ENCODE measurements around the gene FKBP15.

Gene FKBP15

DNA sequence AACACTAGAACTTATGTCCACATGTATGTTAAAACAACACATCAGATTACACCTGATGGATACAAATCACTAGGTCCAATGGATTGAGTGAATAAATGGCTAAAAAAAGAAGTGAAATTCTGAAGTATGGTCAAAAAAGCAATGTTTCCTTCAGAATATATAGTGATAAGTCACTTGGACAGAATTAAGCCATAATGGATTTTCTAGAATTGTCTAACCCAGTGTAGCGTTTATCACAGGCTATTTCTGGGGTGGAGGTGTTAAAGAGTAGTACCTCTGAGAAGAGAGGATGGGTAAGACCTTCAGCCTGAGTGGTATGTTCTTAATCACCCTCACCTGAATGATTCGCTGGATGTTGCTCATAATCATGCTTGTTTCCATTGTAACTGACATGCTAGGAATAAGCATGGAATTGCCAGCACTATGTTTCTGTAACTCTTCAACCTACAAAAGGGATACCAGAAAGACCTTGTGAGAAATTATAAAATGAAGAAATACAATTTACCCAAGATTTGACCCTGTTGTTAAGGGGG is 37.1 kb downstream of the FKBP15 start:
- no peak for DNase-seq (ENCODE audit: low spot score)

GRCh38 chr9:113181165-113181564 is 39.9 kb downstream of the FKBP15 start:
- DNase-seq (ENCODE audit: low spot score): no peak

DNA sequence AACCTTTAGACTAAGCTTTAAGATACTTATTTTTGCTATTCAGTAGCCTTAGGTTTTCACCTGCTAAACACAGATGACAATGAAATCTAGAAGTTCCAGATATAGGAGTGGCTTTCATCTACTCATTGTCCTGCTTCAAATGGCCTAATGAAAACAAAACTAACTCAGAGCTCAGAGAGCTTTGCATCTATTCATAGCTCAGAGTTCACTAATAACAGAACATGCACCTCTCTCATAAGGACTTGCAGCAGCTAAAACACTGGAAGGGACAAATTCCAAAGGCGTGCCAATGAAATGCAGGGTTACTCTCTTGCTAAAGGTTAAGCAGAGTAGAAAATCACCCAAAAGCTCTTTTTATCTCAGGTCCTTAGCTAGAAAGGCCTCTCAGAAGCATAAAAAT is 41.2 kb downstream of the FKBP15 start:
- no peak for DNase-seq (ENCODE audit: low spot score)

DNA sequence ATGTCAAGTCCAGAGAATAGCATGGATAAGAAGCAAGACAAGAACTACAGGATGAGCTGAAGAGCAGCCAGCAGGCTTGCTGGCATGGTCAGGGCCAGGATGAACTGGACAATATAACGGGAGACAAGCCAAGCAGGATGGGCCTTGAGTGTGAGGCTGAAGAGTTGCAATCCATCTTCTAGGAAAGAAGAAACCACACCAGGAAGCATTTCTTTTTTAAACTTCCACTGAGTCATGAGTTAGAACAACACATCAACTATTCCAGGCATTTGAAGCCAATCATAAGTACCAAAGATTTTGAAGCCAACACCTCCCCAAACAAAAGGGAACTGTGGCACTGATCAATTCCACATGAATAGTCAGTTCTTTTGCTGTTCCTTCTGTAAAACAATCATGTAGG is 43.0 kb downstream of the FKBP15 start:
- peak; percentile 76 for DNase-seq (ENCODE audit: low spot score)

GRCh38 chr9:113177251-113177650 is 43.8 kb downstream of the FKBP15 start:
- DNase-seq (ENCODE audit: low spot score): no peak

GRCh38 chr9:113176803-113177202 is 44.3 kb downstream of the FKBP15 start:
- no peak for DNase-seq (ENCODE audit: low spot score)

GRCh38 chr9:113173341-113173740 is 47.7 kb downstream of the FKBP15 start:
- no peak for DNase-seq (ENCODE audit: low spot score)

DNA sequence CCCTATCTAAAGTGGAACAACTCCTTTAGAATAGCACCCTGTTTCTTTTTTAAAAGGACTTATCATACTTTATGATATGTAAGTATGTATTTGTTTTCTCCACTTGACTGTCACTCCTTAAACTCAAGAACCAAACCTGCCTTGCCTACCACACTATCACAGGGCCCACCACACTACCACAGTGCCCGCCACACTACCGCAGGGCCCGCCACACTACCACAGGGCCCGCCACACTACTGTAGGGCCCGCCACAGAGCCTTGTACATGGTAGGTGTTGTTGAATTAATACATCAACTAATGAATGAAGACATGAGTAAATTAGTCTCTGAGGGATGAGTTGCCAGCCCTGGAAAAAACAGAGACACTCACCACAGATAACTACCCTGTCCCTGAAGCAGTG is 52.3 kb downstream of the FKBP15 start:
- no peak for DNase-seq (ENCODE audit: low spot score)

DNA sequence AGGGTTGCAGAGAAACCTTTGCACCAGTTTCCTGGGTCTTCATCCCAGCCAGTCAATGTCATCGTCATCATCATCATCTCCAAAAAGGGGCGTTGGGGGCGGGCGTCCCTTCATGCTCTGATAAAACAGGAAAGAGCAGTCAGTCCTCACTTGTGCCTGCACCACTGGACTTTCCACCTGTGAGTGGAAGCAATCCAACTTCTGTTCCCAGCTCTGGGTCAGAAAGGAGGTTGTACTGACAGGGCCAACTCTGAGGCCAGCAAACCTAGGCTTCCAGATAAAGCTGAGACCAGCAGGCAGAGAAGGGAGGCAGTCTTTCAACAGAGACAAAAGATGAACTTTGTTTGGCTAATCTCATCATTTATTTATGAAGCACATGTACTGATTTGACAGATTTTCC is 55.0 kb downstream of the FKBP15 start:
- no peak for DNase-seq (ENCODE audit: low spot score)

DNA sequence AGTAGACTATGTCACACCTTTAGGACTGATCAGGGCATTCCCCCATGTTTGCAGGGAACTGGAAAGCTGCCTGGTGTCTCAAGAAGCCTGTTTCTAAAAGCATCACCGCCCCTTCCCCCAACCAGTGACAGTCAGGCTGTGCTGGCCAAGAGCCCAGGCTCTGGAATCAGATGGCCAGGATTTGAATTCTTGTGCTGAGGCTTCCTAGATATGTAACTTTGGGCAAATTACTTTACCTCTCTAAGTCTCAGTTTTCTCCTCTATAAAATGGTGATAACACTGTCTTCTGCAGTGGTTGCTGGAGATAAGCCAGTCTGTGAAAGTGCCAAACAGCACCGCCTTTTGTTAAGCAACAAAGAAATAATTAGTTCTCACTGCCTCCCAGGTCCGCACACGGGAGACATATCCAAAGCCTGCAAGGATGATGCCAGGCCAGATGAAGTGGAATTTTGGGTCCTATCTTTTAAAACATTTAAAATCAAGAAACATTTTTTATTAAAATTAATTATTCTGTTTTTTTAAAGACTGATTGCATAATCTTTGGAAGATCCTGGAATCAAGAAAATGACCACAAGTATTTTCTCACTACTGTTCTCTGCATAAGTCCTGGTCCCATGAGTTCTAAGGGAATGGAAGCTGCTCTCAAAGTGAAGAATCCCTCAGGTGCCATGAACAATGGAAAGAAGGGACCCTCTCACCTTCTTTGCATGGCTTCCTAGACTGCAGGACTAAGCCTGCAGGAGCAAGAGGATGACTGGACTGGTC is 56.4 kb downstream of the FKBP15 start:
- peak; percentile 66 for DNase-seq (ENCODE audit: low spot score)

DNA sequence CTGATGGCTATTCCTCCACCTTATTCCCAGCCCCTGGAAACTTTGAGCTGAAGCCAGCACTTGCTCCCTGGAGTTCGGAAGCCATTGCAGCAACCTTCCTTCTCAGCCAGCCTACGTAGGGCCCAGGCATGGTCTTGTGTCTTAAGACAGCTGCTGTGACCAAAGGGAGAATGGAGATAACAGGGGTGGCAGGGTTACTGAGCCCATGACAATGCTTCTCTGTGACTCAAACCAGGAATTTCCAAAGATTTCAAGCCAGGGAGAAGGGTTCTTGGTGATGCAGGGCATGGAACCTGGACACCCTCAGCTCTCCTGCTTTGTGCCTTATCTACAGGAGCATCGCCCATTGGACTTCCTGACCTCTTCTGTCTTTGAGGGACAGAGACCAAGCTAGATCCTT is 58.1 kb downstream of the FKBP15 start:
- no peak for DNase-seq (ENCODE audit: low spot score)

DNA sequence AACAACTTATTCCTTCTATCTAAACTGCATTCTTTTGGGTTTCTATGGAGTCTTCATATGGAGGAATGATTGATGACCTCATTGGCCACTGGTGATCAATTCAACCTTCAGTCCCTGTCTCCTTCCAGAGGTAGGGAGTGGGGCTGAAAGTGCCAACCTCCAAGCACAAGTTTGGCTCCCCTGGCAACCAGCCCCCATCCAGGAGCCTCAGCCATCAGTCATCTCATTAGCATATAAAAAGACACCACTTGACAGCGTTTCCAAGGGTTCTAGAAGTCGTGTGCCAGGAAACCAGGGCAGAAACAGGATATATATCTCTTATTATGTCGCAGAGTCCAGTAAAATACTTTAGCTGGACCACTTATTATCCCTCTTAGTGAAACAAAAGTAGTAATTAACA is 60.5 kb downstream of the FKBP15 start:
- no peak for DNase-seq (ENCODE audit: low spot score)

DNA sequence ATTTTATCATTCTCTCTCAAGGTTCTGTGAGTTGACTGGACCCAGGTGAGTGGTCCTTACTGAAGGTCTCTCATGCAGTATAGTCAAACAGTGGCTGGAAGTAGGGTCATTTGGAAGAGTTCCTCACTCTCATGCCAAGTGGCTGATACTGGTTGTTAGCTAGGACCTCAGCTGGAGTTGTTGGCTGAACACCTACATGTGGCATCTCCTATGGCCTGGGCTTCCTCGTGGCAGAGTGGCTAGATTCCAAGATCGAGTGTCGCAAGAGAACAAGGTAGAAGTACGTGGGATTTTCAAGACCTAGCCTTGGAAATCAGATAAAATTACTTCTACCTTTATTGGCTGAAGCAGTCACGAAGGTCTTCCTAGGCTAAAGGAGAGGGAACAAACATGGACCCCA is 62.6 kb downstream of the FKBP15 start:
- DNase-seq (ENCODE audit: low spot score): no peak

DNA sequence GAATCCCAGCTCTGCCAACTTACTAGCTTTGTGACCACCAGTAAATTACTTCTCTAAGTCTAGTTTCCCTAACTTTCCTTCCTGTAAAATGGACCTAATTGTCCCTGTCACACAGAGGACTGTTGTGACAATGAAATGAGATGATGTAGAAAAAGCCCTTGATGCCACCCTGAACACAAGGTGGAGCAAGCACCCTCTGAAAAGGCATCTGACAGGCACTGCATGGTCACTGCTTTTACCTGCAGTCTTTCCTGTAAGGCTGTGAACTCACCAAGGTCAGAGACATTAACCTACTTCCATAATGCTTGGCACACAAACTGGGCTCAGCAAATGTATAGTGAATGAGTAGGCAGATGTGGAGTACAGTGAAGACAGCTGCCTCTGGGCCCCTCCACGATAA is 64.2 kb downstream of the FKBP15 start:
- DNase-seq (ENCODE audit: low spot score): no peak

DNA sequence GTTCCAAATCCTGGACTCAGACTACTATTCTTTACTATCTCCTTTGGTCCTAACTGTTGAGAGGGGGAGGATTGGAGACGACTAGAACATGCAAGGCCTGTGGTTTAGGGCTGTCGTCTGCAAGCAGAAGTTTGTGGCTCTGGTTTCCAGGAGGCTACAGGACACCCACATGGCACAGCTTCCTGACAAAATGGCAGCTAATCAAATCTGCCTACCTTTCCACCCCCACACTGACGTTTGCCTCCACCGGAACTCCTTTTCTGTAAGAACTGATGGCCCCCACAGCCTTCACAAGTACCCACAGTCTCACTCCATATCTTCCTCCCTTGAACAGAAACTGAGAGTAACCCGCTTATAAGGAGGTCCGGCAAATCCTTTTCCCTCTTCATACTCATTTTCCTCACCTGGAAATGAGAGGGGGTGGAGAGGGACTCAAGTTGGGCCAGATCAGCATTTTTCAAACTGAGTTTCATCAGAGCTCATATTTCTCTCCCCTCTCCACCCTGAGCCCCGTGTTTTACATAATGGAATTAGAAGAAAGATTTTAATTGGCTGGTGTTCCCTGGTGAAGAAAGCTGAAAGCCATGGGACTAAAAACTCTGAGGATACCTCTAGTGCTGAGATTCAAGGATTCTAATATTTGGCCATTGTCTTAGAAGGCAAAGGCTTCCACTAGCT is 65.0 kb downstream of the FKBP15 start:
- DNase-seq (ENCODE audit: low spot score): no peak

DNA sequence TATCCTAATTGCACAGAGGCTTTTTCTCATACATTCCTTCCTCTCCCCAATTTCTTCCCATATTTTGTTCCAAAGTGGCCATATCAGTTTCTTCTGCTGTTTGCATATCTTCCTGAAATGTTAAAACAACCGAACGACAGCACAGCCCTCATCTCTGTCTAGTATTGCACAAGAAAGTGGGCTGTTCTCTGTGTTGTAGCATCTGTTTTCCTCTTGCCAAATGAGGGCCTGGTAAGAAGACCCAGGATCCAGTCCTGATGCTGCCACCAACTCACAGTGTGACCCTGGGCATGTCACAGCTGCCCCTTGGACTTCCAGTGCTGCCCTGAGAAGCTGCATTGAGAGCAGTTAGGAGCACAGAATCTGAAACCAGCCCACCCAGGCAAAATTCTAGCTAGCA is 66.1 kb downstream of the FKBP15 start:
- no peak for DNase-seq (ENCODE audit: low spot score)

GRCh38 chr9:113154471-113154870 is 66.6 kb downstream of the FKBP15 start:
- peak; percentile 64 for DNase-seq (ENCODE audit: low spot score)

DNA sequence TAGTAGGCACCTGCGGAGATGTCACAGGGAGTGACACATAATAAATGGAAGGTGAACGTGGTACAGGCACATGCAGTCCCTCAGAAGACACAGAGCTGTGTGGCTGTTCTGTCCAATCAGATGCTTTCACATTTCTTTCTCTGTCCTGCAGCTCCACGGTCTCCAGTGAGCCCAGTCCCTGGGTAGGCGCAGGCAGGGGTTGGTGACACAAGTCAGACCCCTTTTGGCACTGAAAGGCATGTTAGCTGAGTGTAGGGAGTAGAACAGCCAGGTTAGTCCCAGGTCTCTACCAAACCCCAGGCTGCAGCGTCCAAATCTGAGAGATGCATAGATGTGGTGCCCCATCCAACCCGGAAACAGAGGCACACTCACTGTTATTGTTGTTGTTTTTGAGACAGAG is 67.5 kb downstream of the FKBP15 start:
- DNase-seq (ENCODE audit: low spot score): no peak

DNA sequence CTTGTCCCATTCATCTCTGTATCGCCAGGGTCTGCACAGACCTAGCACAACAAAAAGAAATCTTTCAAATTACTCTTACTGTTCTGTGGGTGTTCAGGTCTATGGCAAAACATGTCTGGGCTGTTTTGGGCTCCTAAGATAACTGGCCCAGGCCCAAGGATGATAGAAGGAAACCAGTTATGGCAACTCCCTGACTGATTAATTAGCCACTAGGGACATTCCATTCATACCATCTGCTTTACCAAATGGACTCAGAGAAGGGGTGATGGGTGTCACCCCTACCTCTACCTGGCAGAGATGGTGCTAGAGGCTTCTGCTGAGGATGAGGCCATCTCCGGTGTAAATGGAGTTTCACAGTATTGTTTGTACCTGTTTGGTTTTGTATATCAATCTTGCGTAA is 68.4 kb downstream of the FKBP15 start:
- DNase-seq (ENCODE audit: low spot score): peak; percentile 62

DNA sequence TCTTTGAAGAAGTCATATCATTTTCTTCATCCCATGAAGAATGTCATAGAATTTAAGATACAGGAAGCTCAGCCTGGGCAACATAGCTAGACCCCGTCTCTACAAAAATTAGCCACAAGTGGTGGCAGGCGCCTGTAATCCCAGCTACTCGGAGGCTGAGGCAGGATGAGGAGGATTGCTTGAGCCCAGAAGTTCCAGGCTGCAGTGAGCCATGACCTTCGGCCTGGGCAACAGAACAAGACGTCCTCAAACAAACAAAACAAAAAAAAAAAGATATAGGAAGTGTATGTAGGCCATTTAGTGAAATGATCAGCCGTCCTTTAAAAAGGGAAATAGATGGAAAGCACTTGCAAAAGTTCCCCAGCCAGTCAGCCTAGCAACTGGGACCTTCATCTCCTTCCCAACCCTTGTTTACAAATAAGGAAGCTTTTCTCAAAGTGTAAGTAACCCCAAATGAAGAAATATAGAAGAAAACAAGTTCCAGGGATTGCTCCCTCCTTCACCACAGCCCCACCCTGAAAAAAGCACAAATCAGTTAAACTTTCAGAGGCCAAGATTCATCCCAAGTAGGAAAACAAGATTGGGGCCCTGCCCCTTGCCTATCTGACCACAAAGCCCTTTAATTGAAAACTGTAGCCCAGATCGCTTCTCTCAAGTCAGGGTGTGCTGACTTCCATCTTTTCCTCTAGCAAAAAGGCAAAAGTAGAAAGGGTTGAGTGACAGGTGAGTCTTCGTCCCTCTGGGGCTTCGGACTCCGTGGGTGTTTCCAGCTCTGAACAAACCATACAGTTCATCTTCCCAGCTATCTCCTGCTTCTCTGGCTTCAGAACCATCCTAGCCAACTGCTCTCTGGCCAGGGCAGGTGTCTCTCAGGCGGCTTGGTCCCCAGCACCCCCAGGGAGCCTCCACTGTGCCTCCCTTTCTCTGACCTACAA is 69.1 kb downstream of the FKBP15 start:
- DNase-seq (ENCODE audit: low spot score): no peak

GRCh38 chr9:113150670-113151611 is 70.1 kb downstream of the FKBP15 start, which contains the start of gene SLC31A2:
TSS of gene SLC31A2 (plus strand) at chr9:113151007. CDS start at chr9:113151075, 68 bp downstream.
- DNase-seq (ENCODE audit: low spot score): peak; percentile 95
